NCI-H2081 treated with DMSO at 0.1 percent for 48 hours (cell line): Measurements from ENCODE around the gene TMEM50A.
"Not testable (repeated sequence)": the region's sequence is repeated elsewhere in the genome, so short reads cannot be mapped to it uniquely, and the experiment has no call there.

Source experiments
- DNase-seq: peaks from one replicate; lab custom pipeline; 2025; lab: John Stamatoyannopoulos, UW

TMEM50A gene

DNA sequence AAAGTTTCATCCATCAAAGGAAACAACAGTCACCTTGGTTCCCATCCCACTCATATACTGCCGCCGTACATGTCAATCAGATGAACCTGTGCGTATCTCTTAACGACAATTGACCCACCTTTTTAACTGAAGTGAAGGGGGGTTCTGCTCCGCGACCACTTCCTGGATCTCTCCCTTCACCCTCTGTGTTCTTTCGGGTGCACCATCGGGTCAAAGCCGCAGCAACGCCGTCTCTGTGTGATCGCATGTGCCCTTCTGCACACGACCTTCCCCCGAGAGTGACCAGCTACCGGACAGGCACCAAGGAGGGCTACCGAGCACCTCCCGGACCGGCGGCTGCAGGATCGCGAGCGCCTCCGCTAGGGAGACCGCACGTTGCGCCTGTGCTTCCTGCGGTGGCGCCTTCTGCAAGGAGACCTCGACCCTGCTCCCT, 1.2 kb upstream of the TMEM50A start:
- DNase-seq, result not testable (repeated sequence)

- DNase-seq, result not testable (repeated sequence)
These were observed 499 bp upstream of the TMEM50A start for GRCh38 chr1:25337483-25338187.

DNA sequence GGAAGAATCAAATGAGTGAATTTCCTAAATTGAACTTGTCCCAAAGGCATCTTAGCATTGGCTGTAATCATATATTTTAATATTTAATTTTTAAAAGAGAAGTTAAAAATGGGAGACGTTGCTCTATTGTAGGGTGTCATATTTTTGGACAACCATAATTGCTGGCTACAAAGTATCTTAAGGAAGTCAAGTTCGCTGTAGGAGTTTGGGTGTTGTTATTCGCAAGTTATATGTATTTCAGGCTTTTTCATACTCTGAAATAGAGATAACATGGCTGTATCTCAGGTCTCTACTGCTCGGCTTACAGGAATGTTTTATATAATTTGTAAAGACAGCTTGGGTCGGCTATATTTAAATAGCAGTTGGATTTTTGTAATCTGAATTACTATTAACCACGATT, 852 bp downstream of the TMEM50A start:
- no peak for DNase-seq

GRCh38 chr1:25341746-25342145, 3.6 kb downstream of the TMEM50A start:
- DNase-seq, result no peak

GRCh38 chr1:25342846-25343245, 4.7 kb downstream of the TMEM50A start:
- DNase-seq, result no peak

- no peak for DNase-seq
These were observed 5.7 kb downstream of the TMEM50A start for GRCh38 chr1:25343872-25344271.

- DNase-seq, result no peak
These were observed 9.4 kb downstream of the TMEM50A start for GRCh38 chr1:25347556-25347955.

DNA sequence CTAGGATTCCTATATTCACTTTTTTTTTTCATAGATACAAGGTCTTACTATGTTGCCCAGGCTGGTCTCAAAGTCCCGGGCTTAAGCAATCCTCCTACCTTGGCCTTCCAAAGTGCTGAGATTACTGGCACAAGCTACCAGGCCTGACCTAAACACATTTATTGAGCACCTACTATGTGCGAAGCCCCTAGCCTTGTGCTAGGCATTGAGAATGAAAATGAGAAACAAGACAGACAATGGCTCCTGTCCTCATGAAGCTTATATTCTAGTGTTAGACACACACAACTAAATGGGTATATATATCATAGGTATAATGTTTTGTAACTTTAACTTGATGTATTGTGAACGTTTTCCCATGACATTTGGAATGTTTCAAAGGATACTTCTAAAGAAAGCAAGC, 11.5 kb downstream of the TMEM50A start:
- DNase-seq, result no peak

- DNase-seq, result no peak
These were observed 17.8 kb downstream of the TMEM50A start for GRCh38 chr1:25355841-25356395.

DNA sequence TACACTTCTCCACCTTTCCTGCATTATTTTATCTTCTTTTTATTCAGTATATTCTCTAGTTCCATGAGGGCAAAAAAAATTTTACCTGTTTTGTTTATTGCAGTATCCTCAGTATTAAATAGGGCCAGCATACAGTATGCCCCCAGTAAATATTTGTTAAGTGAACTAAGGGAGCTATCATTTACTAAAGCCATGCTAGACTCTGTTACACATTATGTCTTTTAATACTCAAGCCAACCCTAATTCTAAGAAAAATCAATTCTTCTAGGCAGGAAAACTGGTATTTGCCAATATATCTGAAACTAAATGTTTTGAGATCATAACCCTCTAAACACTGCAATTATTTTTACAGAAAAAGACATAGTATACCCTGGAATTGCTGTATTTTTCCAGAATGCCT, 18.3 kb downstream of the TMEM50A start:
- DNase-seq, result no peak

- no peak for DNase-seq
These were observed 18.7 kb downstream of the TMEM50A start for GRCh38 chr1:25356848-25357247.

DNA sequence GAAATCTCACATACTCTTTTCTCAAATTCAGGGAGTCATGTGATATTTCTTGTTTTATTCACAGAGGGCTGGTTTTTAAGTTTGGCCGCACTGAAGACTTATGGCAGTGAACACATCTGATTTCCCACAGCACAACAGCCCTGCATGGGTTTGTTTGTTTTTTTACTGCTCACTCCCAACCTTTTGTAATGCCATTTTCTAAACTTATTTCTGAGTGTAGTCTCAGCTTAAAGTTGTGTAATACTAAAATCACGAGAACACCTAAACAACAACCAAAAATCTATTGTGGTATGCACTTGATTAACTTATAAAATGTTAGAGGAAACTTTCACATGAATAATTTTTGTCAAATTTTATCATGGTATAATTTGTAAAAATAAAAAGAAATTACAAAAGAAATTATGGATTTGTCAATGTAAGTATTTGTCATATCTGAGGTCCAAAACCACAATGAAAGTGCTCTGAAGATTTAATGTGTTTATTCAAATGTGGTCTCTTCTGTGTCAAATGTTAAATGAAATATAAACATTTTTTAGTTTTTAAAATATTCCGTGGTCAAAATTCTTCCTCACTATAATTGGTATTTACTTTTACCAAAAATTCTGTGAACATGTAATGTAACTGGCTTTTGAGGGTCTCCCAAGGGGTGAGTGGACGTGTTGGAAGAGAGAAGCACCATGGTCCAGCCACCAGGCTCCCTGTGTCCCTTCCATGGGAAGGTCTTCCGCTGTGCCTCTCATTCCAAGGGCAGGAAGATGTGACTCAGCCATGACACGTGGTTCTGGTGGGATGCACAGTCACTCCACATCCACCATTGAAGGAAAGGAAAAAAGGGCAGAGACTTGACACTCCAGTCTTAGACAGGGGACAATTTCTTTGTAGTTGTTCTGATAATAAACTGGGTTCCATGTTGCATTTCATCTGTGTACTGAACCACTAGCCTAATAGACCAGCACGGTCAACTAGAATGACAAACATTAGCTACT, 22.8 kb downstream of the TMEM50A start:
- no peak for DNase-seq

GRCh38 chr1:25361901-25362300, 23.8 kb downstream of the TMEM50A start:
- no peak for DNase-seq

- not testable (repeated sequence) for DNase-seq
These were observed 24.8 kb downstream of the TMEM50A start for GRCh38 chr1:25362634-25363559.

DNA sequence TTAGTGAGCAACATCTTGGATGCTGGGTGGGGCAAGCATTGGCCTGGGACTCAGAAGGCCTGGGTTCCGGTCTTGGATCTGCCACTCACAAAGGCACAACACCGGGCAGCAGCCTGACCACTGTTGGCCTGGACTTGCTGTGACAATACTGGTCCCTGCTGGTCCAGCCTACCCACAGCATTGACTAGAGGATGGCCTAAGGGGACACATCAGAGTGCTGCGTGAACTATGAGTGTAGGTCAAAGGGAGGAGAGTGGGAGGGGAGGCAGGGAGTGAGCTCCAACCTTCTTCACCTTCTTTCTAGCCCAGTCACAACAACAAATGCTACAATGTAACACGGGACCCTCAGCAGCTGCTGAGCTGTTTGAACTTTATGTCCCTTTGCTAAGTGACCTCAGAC, 31.1 kb downstream of the TMEM50A start:
- DNase-seq, result no peak

GRCh38 chr1:25369691-25370271, 31.6 kb downstream of the TMEM50A start:
- not testable (repeated sequence) for DNase-seq

DNA sequence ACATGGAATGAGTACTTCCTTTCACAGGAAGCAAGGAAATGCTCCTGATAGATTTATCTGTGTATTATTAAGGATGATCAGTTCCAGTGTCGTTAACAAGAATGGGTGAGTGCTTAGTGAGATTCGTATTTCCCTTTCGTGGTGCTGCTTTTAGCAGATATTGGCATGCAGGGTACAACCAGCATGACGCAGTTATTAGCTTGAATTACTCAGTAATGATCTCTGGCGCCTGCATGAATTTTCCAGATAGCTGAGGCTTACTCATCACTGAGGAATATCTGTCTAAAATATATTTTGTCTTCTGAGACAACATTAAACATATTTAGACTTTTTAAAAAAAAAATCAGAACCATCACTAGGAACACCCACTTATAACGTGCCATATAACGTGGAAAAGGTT, 33.6 kb downstream of the TMEM50A start:
- DNase-seq, result not testable (repeated sequence)

DNA sequence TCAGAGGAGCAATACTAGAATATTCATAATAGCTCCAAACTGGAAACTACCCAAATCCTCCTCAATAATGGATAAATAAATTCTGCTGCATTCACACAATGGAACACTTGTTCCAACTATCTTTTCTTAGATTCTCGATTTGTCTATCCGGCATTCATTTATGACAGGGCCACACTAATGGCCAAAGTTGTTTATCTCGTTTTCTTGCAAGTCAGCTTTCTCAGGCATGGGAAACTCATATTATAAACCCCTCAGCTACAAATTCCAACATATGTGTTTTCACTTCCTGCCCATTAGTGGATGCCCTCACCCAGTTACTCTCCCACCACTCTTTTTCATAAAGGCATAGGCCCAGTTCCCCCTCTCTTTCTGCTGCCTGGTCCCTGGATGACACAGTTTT, 40.2 kb downstream of the TMEM50A start:
- DNase-seq, result not testable (repeated sequence)

- DNase-seq, result not testable (repeated sequence)
These were observed 44.4 kb downstream of the TMEM50A start for GRCh38 chr1:25382543-25382942.

DNA sequence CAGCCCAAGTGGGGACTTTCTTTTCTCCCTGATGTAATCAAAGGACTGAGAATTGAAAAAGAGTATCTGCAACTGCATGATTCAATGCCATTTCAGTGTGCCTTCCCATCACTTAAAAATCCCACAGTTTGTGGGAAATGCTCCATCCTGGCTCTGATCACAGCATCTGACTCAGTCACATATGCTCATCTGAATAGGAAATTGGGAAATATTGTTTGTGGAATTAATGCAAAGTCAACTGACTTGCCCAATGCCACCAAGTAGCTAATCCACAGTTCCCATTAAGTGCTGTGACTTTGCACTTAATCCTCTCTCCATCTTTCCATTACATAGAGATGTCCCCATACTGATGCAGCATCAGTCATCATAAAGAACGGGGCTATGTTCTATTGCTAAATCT, 45.0 kb downstream of the TMEM50A start:
- DNase-seq, result not testable (repeated sequence)

DNA sequence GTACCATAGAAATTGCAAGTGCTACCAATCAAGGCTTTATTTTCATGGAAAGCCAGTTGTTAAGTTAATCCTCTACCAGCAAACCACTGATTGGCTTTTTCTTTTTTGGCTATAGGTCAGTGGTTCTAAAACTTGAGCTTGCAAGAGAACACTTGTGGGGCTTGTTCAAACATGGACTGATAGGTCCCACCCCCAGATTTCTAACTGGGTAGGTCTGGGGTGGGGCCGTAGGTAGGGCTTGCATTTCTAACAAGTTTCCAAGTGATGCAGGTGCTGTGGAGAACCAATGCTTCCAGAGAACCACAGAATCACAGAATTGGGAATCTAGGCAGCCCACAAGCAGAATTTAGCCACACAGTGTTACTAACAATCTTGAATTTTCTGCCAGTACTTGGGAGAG, 45.7 kb downstream of the TMEM50A start:
- not testable (repeated sequence) for DNase-seq
